ENCODE results near the gene COX10.
"Not testable (repeated sequence)": the region's sequence is repeated elsewhere in the genome, so short reads cannot be mapped to it uniquely, and the experiment has no call there.

The COX10 gene

DNA sequence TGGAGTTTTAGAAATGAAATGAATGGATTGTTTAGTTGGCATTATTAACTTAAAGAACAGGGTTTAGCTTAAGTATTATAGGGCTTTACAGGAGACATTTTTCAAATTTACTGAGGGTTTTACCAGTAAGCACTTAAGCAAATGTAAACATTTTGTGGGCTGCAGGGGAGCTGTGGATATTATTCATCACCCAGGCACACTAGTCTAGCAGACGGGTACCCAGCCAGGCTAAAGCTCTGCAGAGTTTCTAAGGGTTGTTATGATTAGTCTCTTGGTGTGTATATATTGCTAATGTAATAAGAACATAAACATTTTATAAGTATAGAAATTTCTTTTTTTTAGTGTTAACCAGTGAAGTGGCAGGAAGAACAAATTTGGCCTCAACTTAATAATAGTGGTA is 110.6 kb downstream of the COX10 start:
- ATAC-seq, result not testable (repeated sequence)

- ATAC-seq, result not testable (repeated sequence)
Measured at GRCh38 chr17:14182084-14182483, 112.8 kb downstream of the COX10 start.

GRCh38 chr17:14184536-14184935 is 115.2 kb downstream of the COX10 start:
- not testable (repeated sequence) for ATAC-seq

DNA sequence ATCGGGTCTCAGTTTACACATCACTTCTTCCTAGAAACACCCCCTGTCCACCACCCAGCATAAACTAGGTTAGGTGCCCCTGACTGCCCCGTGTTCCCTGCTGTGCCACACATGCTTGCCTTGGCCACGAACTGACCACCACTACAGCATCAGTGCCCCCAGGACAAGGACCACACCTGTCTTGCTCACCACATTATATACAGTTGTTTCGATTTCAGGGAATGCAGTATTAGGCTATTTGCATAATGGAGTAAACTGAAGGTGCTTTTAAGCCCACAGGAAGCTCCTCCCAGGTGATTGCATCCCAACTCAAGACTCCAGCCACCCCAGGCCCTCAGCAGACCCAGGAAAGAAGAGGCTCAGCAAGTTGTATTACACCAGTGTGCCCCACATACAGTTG is 117.1 kb downstream of the COX10 start:
- not testable (repeated sequence) for ATAC-seq

DNA sequence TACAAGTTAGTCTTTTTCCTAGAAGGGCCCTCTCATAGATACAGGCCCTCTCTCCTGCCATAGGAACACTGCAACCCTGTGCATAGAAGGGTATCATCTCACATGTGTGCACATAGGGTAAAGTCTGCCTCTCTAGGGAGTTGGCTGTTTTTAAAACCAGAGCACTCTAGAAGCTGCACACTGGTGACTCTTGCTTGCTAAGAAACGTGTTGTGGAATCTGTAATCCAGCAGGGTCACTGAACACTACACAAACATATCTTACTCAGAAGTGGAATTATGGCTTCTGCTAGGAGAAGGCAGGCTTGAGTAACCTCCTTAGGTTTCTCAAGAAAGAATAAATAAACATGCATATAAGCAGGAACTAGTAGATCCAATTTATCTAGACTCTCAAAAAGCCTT is 121.5 kb downstream of the COX10 start:
- not testable (repeated sequence) for ATAC-seq

DNA sequence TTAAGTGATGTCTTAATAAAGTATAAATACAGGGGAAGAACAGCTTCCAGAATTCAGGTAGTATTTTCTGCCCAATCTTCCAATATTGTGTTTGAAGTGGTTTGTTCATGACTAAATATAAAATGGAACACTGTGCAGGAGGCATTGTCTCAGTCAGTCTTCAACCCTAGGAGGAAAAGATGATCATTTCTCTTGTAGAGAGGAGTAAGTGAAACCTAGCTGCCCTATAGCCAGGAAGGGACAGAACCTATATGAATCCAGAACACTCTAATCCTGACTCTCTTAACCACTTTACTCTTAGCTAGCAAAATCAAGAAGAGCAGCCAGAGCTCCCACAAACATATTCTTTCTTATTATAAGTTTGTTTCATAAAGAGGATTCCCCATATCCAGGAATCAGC is 122.2 kb downstream of the COX10 start:
- ATAC-seq, result not testable (repeated sequence)

DNA sequence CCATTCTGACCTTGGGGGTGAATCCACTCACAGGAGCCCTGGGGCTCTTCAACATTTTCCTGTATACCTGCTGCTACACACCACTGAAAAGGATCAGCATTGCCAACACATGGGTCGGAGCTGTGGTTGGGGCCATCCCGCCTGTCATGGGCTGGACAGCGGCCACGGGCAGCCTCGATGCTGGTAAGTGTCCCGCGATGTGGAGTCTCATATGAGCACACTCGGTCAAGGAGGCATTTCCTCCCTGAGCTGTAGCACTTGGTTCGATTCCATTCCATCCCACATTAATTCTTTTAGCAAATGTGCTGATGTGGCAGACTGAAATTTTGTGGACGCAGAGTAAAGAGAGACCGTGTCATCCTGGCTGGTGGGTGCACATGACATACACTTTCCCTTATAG is 122.7 kb downstream of the COX10 start:
- ATAC-seq, result not testable (repeated sequence)

DNA sequence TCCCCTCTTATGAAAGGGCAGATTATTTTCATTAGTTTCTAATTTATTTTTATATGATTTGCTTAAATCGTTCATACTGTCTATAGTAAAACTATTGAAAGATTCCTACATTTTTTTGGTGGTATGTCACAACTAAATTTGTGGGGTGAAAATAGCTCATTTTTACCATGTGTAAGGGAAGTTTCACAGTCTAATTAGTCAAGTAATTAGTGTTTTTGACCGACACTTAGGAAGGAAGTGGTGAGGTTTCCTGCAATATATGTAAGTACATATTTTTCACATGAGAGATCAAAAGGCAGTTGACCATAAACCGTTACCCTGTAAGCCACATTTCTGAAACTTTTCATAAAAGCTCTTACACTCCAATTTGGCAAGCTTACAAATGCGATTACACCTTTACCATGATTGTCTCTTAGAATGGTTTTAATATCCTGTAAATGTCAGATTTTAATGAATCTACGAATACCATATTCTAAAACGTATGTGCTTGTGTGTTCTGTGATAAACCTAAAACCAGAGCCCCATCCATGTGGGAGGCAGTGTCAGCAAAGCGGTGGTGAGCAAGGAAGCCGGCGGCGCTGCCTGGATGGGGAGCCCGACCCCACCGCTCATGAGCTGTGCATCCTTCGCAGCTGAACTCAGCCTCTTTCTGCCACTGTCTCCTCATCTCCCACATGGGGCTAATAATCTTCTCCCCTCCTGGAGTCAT is 123.5 kb downstream of the COX10 start:
- ATAC-seq, result peak; percentile 51 to 65

GRCh38 chr17:14196377-14196997 is 127.2 kb downstream of the COX10 start:
- peak in 1 of 2 donors; percentile 20 for ATAC-seq

DNA sequence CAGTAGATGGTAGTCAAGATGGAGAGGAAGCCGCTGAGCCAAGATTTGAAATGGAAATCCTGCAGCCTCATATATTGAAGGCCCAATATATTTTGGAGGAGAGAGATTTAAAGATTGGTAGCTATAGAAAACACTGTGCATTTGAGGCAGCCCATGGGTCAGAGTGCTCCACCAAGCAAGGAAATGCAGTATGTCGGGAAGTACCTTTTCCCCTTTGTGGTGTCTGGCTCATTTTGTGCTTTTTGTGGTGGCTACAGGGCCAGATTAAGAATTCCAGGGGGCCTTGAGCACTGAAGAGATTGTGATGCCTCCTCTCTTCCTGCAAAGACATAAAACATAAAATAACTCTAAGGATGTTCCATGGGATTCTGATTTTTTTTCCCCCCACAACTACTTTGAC is 127.8 kb downstream of the COX10 start:
- no peak for ATAC-seq

DNA sequence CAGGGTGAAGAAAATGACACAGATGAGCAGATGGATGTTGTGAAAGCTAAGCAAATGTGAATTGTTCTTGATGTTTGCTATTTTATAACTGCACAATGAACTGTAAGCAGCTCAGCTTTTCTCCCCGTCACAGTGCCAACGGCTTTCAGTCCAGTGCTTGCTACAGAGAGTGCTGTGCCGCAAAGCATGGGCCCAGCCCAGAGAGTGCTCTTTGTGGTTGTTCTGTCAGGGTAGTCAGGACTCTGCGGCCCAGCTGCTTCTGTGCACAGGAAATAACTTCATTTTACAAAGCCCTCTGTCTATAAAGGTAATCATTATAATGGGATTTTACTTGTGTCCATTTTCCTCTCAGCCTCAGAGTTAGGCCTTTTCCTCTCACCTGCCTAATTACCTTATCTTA is 128.3 kb downstream of the COX10 start:
- peak; percentile 61 to 63 for ATAC-seq

GRCh38 chr17:14198013-14198412 is 128.7 kb downstream of the COX10 start:
- ATAC-seq, result no peak

DNA sequence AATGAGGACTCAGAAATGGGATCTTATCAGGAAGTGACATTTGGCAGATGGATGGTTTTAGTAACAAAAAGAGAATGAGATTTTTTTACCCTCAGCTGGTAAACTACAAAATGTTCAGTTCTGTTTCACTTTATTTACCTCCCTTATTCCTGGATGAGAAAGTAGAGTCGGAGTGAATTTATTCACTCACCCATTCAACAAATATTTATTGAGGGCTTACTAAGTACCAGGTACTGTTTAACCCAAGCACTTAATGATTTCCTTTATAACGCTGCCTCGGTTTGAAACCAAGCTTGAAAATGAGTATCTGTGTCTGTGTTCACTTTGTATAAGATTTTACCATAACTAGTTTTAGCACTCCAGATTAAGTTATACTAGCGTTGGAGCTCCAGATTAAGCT is 129.3 kb downstream of the COX10 start:
- ATAC-seq, result no peak

DNA sequence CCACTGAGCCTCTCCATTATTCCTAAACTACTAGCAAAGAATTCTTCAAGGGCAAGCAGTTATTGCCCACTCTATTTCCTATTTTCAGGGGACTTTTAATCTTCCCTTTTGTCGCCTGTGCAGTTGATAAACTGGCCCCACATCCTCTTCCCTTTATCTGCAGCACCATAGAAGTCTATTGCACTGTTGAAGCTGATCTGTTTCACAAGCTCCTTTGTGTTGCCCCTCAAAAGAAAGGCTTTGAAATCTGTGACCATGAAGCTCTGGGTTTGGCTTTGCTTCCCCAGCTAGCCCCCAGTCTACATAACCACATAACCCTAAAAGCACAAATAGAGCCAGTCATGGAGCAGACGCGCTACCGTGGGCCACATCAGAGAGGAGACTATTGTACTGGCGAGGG is 130.3 kb downstream of the COX10 start:
- no peak for ATAC-seq

DNA sequence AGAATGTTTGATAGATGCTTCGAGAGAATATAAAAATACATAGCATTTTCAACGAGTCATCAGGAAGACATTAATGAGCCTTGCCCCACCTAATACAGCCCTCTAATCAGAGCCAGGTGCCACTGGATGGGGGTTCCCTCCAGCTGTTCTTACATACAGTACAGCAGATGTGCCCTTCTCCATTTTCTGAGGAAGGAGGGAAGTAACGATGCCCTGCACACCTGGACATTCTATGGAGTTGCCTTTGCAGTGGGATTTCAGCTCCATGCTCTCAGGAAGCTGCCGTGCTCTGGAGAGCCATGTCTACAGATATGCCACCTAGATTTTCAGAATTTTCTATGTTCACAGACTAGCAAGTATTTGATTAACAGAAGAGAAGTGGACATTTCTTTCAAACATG is 131.1 kb downstream of the COX10 start:
- ATAC-seq, result no peak

GRCh38 chr17:14201021-14201987 is 132.0 kb downstream of the COX10 start:
- ATAC-seq, result peak; percentile 37 to 45

DNA sequence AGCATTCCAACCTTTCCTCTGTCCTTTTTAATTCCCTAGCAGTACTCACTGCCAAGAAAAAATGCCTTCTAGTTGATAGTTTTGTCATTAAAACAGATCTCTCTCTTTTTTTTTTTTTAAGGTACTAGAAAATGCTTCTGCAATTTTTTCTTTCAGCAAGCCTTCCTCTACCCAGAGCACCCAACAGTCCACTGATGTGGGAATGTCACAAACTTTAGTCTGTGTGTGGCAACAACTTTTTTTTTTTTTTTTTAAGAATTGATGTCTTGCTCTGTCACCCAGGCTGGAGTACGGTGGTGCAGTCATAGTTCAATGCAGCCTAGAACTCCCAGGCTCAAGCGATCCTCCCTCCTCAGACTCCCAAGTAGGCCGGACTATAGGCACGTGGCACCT is 132.7 kb downstream of the COX10 start:
- ATAC-seq, result no peak

DNA sequence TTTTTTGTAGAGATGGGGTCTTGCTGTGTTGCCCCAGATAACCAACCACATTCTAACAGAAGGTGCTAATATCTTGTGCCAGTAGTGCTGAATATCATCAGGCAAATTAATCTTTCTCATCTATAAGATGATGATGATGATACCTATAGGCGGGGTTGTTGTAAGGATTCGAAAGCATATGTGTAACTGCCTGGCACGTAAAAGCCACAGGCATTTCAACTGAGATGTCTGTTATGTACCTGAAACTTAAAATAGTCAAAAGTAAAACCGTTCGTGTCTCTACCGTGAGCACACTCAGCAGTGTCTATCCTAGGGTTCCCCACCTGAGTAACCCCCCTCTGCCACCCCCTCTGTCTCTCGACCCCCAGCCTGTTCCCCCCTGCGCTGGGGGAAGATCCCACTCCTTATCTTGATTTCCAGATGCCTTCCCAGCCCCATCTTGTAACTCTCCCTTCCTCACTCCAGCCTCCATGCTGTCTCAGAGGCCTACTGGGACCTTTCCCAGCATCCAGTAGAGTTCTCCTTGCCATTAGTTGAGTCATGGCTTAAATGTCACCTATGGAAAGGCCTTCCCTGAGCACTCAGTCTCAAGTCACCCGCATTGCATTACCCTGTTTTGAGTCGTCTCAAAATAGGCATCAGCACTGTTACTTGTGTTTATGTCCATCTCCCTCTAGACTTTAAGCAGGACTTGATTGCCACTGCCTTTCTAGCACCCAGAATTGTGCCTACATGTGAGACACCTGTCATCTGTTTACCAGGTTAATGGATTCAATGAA is 133.3 kb downstream of the COX10 start:
- peak; percentile 47 to 59 for ATAC-seq

DNA sequence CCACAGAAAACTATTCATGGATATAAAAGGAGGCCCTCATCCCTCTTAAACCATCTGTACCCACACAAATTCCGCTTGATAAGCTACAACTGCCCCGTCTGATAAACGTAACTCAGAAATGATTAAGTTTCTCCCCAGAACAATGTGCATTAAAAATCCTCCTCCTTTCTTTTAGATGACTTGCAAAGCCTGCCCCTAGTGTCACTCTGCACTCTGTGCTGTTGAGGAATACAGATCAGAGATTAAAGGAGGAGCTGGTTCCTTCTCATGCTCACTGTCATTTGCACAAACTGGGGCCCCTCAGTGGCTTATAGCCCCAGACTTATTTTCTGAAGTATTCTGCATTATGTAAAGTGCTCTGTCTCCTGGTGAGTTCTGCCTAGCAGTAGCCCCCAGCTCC is 134.1 kb downstream of the COX10 start:
- peak; percentile 50 to 52 for ATAC-seq

DNA sequence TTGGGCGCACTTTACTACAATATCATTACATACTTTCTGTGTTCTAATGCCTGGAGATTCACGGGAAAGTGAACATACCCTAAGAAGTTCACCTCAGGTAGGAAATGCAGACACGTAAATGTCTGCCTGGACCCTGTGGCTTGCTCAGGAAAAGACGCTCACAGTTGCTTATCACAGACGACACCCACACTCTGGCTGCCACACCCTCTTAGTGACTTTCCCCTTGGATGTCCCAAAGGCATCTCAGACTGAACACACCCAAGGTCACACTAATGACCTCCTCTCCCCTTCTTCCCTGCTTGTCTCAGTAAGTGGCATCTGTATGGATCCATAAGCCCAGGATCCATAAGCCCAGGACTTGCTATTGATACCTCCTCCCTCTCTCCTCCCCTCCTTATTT is 134.8 kb downstream of the COX10 start:
- ATAC-seq, result no peak

GRCh38 chr17:14204546-14204945 is 135.2 kb downstream of the COX10 start:
- no peak for ATAC-seq

DNA sequence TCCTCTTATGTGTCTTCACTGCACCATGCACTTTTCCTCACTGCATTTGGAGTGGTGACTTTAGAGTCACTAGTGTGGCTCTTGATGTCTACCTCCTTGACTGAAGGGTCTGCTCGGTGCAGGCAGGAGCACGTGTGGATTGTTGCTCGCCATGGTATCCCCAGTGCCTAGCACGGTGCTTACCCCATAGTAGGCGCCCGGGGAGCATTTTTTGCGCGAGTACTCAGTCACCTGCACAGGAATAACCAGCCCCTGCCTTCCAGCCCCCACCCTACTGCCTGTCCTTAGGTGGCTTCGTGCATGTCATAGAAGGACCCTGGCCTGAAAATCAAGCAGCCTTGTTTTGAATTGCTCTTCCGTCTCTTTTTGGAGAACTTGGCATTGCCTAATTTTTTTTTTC is 136.1 kb downstream of the COX10 start:
- no peak for ATAC-seq

Data from activated CD4-positive, CD25-positive, alpha-beta regulatory T cell treated with anti-CD3 and anti-CD28 coated beads, Interleukin-2, amount 50 U/mL, for 24 hours (primary cell).